Amniotic epithelial cell (primary cell): Measurements from ENCODE around the gene JMJD1C.
A peak's percentile ranks its signal among the peaks of the same experiment; 100 is the strongest.
"Not testable (repeated sequence)": the region's sequence is repeated elsewhere in the genome, so short reads cannot be mapped to it uniquely, and the experiment has no call there.

Experiments
- DNase-seq: peaks from one replicate; pipeline ENCODE4 v3.0.0-alpha.2; 2010; ENCODE audit warnings: low read depth

The JMJD1C gene, protein sequence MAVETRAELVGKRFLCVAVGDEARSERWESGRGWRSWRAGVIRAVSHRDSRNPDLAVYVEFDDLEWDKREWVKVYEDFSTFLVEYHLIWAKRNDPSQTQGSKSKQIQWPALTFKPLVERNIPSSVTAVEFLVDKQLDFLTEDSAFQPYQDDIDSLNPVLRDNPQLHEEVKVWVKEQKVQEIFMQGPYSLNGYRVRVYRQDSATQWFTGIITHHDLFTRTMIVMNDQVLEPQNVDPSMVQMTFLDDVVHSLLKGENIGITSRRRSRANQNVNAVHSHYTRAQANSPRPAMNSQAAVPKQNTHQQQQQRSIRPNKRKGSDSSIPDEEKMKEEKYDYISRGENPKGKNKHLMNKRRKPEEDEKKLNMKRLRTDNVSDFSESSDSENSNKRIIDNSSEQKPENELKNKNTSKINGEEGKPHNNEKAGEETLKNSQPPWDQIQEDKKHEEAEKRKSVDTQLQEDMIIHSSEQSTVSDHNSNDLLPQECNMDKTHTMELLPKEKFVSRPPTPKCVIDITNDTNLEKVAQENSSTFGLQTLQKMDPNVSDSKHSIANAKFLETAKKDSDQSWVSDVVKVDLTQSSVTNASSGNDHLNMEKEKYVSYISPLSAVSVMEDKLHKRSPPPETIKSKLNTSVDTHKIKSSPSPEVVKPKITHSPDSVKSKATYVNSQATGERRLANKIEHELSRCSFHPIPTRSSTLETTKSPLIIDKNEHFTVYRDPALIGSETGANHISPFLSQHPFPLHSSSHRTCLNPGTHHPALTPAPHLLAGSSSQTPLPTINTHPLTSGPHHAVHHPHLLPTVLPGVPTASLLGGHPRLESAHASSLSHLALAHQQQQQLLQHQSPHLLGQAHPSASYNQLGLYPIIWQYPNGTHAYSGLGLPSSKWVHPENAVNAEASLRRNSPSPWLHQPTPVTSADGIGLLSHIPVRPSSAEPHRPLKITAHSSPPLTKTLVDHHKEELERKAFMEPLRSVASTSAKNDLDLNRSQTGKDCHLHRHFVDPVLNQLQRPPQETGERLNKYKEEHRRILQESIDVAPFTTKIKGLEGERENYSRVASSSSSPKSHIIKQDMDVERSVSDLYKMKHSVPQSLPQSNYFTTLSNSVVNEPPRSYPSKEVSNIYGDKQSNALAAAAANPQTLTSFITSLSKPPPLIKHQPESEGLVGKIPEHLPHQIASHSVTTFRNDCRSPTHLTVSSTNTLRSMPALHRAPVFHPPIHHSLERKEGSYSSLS (N-terminal part only)

DNA sequence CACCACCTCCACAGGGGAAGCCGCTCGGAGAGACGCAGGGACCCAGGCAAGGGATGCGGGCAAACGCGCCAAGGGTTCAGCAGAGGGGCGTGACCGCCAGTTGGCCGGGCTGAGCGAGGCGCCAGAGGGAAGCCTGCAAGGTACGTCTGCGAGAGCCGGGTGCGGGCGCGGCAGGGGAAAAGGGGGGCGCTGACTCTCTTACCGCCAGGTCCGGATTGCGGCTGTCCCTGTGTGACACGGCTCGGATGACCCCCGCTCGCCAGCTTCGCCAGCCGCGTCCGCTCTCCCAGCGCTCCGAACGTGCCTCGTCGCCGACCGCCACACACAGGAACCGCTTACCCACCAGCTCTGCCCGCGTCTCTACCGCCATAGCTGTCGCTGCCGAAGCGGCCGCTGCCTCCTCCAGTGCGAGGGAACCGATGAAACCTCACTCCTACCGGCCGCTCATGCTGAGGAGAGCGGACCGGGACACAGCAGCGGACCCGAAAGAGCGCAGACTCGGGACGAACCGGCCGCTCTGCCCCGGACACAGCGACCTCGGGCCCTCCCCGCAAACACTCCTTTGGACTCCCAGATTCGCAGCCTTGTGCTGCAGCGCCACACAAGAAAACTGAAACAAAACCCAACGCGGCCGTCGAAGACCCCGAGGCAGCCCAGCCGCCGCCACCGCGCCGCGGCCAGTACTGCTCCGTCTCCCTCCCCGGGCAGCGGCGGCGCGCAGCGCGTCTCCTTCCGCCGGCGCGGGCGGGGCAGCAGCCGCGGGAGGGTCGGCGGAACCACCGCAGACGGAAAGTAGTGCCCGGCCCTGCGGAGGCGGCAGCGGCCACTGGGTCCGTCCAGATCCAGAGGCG, at the start of gene JMJD1C:
Gene JMJD1C (minus strand): TSS at position 685 of the 851 bp plus-strand sequence. CDS start 315 bp downstream, at position 370.
- DNase-seq, result peak; percentile 87

DNA sequence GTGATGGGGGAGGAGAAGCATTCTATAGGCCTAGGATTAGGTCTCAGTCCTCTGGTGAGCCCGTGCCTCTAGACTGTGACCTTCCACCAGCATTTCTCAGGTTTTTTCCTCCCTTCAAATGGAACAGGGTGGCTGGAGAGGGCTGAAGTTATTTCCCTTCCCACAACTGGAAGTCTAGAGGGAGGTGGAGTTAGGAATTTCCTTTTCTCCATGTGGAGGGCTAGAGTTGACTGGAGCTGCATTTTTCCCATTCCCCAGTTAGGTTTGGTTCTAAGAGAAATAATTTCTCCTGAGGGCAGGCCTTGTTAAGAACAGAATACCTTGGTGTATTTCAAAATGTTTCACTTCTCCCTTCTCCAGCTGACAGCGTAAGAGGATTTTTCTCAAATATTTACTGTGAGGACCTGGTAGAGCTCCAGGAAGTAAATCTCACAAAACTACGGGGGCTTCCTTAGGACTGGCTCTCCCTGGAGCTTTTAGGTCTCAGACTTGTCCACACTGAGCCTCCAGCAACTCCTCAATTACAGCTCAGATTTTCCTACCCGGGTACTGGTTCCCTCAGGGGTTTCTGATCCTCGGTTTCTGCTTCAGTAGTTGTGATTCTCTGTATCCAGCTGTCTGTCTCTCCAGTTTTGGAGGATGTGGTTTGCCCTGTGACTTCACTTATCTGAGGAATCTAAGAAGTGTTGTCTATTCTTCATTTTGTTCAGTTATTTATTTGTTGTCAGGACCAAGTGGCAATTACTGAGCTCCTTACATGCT, 49.4 kb upstream of the JMJD1C start:
- peak; percentile 58 for DNase-seq

DNA sequence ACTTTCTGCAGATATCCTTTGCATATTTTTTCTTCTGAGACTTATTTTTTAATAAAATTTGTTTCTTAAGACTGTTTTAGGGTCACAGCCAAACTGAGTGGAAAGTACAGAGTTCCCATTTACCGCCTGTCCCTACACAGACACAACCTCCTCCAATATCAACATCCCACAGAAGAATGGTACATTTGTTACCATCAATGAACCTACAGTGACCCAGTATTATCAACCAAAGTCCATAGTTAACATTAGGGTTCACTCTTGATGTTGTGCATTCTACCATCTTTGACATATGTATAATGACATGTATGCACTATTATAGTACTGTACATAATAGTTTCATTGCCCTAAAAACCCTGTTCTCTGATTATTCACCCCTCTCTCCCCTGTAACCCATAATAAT, 40.8 kb upstream of the JMJD1C start:
- no peak for DNase-seq

DNA sequence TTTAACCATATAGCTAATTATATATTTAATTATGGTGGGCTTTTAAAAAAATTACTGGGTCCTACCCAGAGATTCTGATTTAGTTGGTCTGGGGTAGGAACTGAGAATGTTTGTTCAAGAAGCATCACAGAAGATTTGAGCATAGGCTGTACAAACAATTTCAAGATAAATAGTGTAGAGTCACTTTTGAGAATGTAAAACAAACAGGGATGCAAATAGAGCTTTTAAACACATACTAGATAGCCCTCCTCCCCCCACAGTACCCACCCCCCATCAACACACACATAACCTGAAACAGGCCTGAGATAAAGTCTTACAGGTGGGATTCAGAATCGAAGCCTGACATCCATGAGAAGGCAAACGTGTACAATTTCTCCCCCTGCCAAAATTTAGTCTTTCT, 39.8 kb upstream of the JMJD1C start:
- DNase-seq, result no peak

DNA sequence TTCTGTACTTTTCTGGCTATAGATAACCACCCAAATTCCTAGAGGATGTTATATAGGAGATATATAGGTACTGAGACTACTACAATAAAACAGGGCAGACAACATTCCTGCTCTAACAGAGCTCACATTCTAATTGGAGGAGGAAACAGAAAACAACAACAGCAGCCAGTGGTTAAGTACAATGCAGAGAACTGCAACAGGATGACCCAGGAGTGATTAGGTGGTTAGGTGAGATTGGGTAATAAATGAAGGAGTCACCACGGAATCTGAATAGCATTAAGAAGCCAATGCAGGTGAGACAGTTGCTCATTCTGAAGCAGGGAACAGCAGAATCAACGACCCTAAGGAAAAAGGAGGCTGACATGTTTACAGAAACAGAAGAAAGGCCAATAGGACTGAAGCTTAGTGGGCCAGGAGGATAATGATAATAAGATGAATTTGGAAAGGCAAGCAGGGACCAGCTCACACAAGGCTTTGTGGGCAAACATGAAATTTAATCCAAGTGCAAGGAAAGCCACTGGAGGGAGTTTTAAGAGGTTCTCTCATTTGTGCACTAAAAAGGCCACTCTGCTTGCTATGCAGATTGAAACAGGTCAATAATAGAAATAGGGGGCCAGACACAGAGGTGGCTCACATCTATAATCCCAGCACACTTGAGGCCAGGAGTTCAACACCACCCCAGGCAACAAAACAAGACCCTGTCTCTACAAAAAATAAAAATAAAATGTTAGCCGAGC, 38.5 kb upstream of the JMJD1C start:
- peak; percentile 52 for DNase-seq

DNA sequence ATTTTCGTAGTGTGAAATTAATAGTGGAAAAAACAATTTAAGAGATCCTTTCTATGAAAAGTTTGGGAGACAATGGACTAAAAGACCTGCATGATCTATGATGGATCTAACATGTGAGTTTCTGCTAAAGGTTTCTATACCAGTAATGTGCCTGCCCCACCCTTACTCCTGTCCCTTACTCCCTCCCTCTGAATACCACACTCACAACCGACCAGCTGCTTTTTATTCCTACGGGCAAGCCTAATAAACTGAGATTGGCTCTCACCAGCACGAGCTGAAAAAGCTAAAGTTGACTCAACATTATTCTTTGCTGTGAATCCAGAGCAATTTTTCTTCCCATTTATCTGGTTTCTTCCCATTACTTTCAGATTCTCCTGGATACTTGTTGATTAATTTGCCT, 37.6 kb upstream of the JMJD1C start:
- no peak for DNase-seq

DNA sequence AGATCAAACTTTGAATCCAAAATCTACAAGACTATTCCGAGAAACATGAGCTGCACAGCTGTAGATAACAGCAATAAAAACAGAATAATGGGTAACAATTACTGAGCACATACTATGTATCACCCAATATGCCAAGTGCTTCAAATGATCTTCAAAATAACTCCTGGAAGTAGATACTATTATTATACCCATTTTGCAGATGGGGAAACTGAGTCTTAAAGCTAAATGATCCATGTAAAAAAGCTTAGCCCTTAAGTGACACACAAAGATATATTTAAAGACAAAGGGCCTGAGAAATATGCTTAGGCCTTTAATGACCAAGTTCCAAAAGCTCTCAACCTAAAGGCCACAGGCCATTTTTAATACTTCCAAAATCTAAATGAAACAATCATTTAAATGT, 37.1 kb upstream of the JMJD1C start:
- DNase-seq, result no peak

DNA sequence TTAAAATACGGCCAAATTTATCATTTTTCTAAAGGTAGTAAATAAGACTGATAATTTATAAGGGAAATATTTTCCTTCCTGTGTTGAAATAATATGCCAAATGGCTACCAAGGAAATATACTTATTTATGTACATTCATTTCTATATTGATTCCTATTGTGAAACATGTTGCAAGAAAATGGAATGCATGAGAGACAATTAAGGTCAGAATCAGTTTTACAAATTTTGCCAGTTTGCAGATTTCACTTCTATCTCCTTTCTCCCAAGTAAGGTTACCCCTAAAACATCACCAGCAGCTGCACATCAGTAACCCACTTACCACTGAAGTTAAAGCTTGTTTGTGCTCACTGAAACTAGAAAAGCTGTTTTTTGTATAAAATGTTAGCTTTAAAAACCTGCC, 36.2 kb upstream of the JMJD1C start:
- DNase-seq, result no peak

DNA sequence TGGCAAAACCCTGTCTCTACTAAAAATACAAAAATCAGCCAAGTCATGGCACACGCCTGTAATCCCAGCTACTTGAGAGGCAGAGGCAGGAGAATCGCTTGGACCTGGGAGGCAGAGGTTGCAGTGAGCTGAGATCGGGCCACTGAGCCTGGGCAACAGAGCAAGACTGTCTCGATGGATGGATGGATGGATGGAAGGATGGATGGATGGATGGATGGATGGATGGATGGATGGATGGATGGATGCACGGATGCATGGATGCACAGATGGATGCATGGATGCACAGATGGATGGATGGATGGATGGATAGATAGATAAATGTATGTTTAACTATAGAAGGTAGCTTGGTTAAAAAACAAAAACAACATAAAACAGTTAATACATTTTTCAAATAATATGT, 34.8 kb upstream of the JMJD1C start:
- not testable (repeated sequence) for DNase-seq

DNA sequence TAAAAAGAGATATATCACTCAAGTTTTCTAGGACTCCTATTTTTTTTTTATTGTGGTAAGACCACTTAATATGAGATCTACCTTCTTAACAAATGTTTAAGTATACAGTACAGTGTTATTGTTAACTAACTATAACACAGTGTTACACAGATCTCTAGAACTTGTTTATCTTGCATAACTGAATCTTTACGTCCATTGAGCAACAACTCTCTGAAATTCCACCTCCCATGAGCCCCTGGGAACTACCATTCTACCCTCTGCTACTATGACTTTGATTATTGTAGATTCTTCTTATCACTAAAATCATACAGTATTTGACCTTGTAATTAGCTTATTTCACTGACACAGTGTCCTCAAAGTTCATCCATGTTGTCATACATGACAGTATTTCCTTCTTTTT, 32.9 kb upstream of the JMJD1C start:
- DNase-seq, result peak; percentile 44

DNA sequence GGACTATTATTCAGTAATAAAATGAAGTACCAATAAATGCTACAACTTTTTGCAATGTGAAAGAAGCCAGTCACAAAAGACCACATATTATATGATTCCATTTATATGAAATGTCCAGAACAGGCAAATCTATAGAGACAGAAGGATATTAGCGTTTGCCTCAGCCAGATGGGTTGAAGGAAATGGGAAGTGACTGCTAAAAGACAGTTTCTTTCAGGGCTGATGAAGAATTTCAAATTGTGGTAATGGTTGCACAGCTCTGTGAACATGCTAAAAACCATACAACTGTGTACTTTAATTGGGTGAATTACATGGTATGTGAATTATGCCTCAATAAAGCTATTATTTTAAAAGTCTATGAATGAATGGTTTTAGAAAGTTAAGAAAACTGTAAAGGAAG, 31.5 kb upstream of the JMJD1C start:
- no peak for DNase-seq

DNA sequence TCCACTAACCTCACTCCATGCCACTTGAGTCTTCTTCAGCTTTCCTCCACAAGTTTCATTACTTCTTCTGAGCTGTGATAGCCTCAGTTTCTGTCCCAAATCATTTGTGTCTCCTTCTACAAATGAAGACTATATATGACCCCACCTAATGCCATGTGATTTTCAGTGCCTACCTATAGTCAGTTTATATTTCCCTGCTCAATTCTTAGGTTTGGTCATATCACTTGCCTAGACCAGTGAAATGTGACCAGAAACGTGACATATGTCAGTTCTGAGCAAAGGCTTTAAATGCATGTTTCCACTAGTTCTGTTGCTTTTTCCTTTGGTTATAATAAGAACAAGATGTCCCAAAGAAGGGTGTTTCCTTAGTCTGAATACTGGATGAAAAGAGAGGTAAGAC, 30.8 kb upstream of the JMJD1C start:
- no peak for DNase-seq

DNA sequence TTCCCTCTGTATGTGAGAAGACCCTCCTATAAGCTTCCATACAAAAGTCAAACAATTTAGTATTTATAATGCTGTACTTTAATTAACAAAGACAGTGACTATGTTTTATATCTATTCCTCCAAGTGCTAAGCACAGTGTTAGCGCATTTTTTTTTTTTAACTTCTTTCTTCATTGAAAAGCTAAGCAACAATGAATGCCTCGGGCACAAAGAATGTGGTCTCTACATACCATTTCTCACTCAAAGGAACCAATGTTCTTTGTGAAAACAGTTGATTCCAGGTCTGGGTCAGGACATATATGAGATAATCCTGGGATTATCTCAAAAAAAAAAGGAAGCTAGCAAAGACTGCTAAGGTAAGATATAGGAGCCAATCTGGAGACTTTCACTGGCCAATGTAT, 29.2 kb upstream of the JMJD1C start:
- DNase-seq, result no peak

DNA sequence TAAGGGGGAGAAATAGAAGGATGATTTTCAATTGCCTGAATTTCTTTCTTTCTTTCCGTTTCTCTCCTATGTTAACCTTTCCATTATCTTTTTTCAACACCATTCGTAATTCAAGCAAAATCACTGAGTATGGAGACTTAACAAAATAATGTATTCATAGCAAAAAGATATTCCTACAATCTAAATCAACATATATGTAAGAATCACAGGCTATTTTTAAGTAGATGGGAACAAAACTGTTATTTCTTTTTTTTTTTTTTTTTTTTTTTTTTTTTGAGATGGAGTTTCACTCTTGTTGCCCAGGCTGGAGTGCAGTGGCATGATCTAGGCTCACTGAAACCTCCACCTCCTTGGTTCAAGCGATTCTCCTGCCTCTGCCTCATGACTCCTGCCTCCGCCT, 27.2 kb upstream of the JMJD1C start:
- no peak for DNase-seq

DNA sequence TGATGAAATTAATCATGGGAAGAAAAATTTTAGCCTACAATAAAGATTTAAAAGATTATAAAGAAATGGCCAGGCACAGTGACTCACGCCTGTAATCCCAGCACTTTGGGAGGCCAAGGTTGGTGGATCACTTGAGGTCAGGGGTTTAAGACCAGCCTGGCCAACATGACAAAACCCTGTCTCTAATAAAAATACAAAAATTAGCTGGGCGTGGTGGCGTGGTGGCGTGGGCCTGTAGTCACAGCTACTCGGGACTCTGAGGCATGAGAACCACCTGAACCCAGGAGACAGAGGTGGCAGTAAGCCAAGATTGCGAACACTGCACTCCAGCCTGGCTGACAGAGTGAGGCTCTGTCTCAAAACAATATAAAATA, 26.5 kb upstream of the JMJD1C start:
- peak; percentile 48 for DNase-seq

DNA sequence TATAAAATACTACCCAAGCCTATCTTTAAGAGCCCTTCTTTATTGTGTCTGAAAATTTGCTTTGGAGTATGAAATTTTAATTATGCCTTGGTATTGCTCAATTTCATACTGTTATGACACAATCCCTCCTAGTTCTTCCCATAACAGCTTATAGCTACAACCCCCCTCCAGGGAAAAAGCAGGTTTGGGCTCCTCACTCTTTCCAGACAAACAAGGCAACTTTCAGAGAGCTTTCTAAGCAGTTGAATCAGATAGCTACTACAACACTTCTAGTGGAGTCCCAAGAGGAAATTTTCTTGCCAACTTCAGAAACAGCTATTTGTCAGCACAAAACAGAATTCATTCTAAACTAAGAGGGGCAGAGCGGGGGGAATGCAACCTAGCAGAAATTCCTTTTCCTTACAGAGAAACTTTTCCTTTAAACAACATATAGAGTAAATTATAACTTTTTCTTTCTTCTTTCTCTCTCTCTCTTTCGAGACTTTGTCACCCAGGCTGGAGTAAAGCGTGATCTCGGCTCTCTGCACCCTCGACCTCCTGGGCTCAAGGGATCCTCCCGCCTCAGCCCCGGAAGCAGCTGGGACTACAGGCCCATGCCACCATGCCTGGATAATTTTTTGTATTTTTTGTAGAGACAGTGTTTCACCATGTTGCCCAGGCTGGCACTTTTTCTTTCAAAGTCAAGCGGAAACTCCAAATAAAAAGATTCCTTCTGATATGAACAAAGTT, 26.0 kb upstream of the JMJD1C start:
- peak; percentile 92 for DNase-seq

DNA sequence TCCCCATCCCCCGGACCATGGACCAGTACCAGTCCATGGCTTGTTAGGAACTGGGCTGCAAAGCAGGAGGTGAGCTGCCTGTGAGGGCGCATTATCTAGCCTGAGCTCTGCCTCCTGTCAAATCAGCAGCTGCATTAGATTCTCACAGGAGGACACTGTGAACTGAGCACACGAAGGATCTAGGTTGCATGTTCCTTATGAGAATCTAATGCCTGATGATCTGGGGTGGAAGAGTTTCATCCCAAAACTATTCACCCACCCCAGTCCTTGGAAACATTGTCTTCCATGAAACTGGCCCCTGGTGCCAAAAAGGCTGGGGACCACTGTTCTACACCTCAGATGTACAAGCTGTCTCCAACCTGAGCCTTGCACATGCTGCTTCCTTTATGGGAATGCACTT, 24.1 kb upstream of the JMJD1C start:
- DNase-seq, result no peak

DNA sequence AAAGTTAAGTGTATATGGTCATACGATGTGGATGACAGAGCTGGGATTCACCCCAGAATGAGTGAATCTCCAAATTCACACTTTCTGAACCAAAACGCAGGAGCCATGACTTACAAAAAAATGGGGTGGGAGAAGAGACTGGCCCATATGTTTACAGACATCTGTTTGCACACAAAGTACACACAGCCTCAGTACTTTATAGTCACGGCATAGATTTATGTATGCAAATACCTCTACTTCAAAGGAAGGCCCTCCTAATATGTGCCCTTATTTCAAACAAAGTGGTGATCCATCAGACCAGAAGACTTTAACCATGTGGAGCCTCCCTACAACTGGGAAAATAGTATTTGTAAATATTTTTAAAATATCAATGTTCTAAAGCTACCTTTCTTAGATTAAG, 22.2 kb upstream of the JMJD1C start:
- DNase-seq, result no peak

DNA sequence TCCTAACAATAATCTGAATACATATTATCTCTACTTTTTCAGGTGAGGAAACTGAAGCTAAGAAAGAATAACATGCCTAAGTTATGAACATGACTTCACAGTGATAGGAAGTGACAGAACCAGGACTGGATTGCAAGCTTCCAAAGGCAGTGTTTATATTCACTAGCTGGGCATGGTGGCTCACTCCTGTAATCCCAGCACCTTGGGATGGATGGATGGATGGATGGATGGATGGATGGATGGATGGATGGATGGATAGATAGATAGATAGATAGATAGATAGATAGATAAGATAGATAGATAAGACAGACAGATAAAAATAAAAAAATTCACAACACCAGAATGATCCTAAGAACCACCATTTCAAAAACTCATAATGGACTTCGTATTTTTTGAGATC, 18.2 kb upstream of the JMJD1C start:
- no peak for DNase-seq
